Stimulated activated CD4-positive, alpha-beta T cell treated with anti-CD3 and anti-CD28 coated beads, Interleukin-1b, Interleukin-23, amount 100 ng/mL, for 24 hours (primary cell): Measurements from ENCODE around the gene FITM1.
A peak's percentile ranks its signal among the peaks of the same experiment; 100 is the strongest.

Experiments
- DNase-seq, 4 experiments: peaks; one replicate each; pipeline ENCODE4 v3.0.0-alpha.2; 2020; ENCODE audit warnings: low read depth in 4 of 4, low spot score in 1 of 4

FITM1 gene

GRCh38 chr14:24130380-24130716, at the start of gene FITM1:
FITM1 (plus strand) TSS chr14:24130659; CDS start chr14:24131564, 905 bp downstream.
- DNase-seq: no peak

- DNase-seq: peak; percentile 32 to 72 (median 52)
Measured at GRCh38 chr14:24080888-24081738, 49.3 kb upstream of the FITM1 start.

DNA sequence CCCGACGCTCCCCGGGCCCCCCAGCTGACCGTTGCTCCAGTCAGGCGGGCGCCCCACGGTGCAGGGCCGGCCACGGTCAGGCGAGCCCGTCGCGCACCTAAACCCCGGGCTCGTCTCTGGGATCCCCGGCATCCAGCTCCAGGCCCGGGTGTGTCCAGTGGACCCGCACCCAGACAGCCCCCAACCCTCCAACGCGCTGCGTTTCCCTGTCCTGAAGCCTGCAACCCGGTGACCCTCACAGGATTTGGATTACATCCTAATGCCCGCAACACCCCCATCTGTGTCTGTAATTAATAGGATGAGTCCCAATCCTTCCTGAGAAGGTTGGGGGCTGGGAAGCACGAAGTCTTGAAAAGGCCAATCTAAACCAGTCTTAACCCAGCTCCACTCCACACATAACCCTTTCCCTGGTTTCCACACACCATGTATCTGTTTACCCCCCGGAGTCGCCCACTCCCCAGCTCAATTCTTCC, 48.7 kb upstream of the FITM1 start:
- no peak for DNase-seq

DNA sequence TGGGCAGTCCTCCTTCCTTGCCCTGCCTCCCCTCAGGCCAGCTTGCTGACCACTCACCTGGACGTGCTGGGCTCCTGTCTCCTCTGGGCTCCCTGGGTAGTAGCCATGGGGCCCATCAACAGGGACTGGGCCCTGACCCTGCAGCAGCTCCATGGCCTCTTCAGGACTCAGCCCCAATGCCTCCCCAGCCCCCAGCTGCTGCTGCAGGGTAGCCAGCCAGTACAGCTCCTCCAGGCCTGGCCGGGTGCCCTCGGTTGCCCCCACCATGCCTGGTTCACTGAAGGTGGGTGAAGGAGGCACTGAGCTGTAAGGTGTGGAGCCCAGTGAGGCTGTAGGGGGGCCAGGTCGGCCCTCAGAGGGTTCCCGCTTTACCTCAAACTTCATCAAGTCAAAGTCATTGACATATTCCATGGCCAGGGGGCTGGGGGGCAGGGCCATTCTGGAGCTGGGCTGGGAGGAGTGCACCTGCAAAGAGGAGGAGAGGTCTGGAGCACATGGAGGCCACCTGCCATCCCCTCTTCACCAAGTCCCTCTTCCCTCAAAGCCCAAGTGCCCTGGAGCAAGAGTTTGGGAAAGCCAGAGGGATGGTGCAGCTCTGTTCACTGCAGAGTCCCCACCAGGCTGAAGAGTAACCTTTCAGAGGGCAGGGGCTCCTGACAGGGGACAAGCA, 47.9 kb upstream of the FITM1 start:
- DNase-seq: no peak

- no peak for DNase-seq
Measured at GRCh38 chr14:24083462-24083861, 47.0 kb upstream of the FITM1 start.

DNA sequence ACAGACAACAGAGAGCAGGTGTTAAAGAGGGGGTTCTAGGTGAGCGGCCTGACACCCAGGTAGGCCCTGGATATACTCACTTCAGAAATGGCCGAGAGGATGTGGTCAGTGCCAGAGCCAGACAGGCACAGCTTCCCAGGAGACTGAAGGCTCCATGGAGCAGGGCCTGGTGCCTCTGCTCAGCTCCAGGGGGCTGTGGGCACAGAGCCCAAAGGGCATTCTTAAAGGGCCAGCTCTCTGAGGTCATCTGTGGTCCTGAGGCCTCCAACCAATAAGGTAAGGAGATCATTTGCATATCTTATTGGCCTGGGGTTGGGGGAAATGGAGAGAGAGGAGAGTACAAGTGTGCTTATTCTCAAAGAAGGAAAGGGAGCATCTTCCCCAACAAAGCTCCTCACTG, 46.0 kb upstream of the FITM1 start:
- no peak for DNase-seq

- no peak for DNase-seq
Measured at GRCh38 chr14:24085215-24085614, 45.2 kb upstream of the FITM1 start.

- DNase-seq: no peak
Measured at GRCh38 chr14:24086193-24086955, 44.1 kb upstream of the FITM1 start.

GRCh38 chr14:24087004-24087403, 43.5 kb upstream of the FITM1 start:
- no peak for DNase-seq

DNA sequence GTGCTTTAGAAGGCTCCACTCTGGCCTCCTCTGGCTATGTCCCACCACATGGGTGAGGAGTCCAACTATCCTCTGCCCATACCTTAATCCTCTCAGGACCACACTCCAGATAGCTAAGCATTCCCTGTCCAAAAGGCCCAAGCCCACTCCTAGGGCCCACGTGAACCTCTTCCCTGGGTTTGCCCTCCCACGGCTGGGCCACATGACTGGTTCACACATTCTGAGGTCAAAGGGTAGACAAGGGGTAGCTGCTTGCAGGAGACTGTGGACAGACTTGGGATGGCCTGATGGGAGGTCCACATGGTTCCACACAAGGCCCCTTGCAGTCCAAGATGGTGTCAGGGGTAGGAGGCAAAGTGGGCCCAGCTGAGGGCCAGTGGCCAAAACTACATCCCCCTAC, 42.4 kb upstream of the FITM1 start:
- no peak for DNase-seq

DNA sequence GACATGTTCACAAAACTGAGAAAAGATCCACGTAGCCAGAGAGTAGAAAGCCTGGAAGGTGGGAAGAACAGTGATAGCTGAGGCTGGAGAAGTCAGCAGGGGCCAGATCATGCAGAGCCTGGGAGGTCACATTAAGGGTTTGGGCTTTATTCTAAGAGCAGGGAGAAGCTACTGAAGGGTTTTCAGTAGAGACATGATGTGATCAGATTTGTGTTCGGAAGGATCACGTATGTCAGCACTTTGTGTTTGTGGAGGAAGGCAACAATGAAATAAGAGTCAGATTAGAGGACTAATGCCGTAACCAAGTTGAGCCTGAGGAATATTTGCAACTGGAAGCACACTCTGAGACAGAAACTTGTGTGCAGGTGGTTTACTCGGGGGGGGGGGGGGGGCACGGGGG, 40.6 kb upstream of the FITM1 start:
- DNase-seq: no peak

GRCh38 chr14:24092110-24092504, 38.4 kb upstream of the FITM1 start:
- no peak for DNase-seq

DNA sequence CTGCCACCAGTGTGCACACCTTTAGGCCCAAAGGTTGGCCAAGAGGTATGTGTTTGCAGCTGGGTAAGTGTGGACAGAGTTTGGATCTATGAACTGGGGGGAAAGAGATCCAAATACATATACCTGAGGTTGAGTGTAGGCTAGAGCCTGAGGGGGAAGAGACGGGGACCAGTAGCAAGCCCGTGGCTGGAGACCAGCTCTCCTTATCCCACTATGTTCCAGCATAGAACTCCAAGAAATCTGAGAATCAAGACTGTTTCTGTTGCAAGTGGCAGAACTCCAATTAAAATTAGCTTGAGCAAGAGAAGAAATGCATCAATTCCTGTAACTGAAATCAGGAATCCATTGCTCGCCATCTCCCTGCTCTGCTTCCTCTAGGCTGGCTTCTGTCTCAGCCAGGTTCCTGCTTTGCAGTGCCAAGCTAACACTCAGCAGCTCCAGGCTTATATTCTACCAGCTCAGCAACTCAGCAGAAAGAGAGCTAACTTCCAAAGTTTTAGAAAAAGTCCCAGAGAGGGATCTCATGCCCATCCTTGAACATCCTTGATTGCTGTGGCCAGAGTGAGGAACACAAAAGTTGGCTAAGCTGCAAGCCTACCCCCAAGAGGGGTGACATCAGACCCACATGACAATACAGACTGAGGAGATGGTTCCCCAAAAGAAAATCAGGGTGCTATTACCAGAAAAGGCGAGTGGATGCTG, 37.8 kb upstream of the FITM1 start:
- no peak for DNase-seq

- no peak for DNase-seq
Measured at GRCh38 chr14:24093207-24093900, 37.1 kb upstream of the FITM1 start.

- DNase-seq: peak; percentile 60 to 92 (median 74)
Measured at GRCh38 chr14:24093901-24094840, 36.3 kb upstream of the FITM1 start, which contains the start of gene PCK2. PCK2 (plus strand) TSS chr14:24094311; CDS start chr14:24094406, 95 bp downstream.

DNA sequence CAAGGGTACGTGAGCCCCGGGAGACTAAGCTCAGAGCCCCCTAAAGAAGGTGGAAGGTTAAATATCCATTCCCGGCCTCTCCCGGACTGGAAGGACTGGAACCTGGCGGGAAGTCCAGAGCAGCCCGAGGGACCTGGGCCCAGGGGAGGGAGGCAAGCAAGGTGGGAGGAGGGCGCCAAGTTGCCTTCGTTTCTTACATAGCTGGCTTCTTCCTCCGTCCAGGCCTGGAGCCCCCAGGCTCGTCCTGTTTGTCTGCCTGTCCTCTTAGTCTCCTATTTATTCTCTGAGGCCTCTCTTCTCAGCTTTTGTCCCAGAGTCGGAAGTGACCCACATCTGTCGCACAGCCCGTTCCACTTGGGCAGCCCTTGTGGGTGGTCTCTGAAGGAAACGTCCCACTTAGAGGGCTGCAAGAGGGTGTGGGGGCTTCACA, 35.6 kb upstream of the FITM1 start:
- DNase-seq: no peak

DNA sequence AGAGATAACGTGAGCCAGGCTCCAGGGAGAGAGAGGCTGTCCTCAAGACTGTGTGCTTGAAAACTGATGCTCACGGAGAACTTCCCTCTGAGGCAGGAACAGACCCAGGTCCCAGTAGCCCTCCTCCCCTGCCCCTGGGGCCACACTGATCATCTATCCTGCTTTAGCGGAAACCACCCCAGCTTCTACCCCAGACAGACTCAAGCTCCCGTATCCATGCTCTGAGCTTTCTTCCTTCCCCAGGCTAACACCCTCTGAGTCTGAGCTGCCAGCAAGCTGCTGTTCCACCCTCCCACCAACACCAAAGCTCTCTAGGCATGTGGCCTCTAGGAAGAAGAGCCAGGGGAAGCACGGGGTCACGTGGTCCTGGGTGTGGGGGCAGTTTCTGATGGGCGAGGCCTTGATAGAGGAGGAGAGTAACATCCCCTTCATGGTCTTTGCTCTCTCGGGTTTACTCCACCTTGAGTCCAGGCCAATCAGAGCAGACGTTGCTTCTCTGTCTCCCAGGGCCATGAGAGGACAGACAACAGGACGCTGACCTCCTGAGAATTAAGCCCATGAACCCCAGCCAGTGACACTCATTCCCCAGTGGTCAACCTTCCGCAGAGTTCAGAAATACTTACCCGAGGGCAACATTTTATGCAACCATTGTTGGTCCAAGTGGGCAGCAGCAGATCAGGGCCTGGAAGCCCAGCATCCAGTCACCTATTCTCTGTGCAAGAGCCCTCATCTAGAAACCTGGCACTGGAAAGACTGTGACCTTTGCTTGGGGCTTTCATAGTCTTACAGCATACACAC, 35.0 kb upstream of the FITM1 start:
- peak in 2 of 4 experiments; percentile 36 to 61 for DNase-seq

- no peak for DNase-seq
Measured at GRCh38 chr14:24096545-24097181, 33.8 kb upstream of the FITM1 start.
